Keratinocyte (primary cell): Measurements from ENCODE around the gene EIF6. TPM values are rescaled to one million over a fixed set of nuclear protein-coding genes. Genes with fewer than 3 reads are reported as not detected.

Experiments used
- DNase-seq: peaks from one replicate; pipeline ENCODE4 v3.0.0-alpha.2; 2011; ENCODE audit warnings: low read depth, missing footprints, low spot score
- FAIRE-seq: peaks from 2 replicates; lab custom pipeline; 2011; peaks lifted over from hg19 to GRCh38; lab: Jason Lieb, UNC
- H2AFZ ChIP-seq: 2 replicates; pipeline ENCODE4 v1.6.0; 2012; ENCODE audit warnings: low read length, control low read depth, inconsistent platforms; ENCODE audit not compliant: control insufficient read depth
- H3K27ac ChIP-seq: 2 replicates; pipeline ENCODE4 v1.5.1; 2011; ENCODE audit warnings: low read length; ENCODE audit not compliant: control insufficient read depth, insufficient read depth
- H3K27me3 ChIP-seq: 3 replicates; pipeline ENCODE4 v1.6.0; 2011; ENCODE audit warnings: low read length; ENCODE audit not compliant: control insufficient read depth, insufficient read depth; ENCODE audit errors: extremely low read depth
- H3K36me3 ChIP-seq, 2 experiments: 2 replicates in 1 of 2; 3 replicates in 1 of 2; pipeline ENCODE4 v1.5.1; 2011; ENCODE audit warnings: low read length in 2 of 2, mild to moderate bottlenecking in 1 of 2; ENCODE audit not compliant: control insufficient read depth in 2 of 2, insufficient read depth in 2 of 2; ENCODE audit errors: extremely low read depth in 1 of 2
- H3K4me1 ChIP-seq: 3 replicates; pipeline ENCODE4 v1.5.1; 2011; ENCODE audit warnings: low read length; ENCODE audit not compliant: control insufficient read depth, insufficient read depth; ENCODE audit errors: extremely low read depth
- H3K4me2 ChIP-seq: 3 replicates; pipeline ENCODE4 v1.6.0; 2011; ENCODE audit warnings: low read depth, low read length; ENCODE audit not compliant: control insufficient read depth, insufficient read depth; ENCODE audit errors: extremely low read depth
- H3K4me3 ChIP-seq, 3 experiments: fragments of 200-600 bp in 1 of 3; sonication (generic) in 1 of 3; 2 replicates in 2 of 3; 3 replicates in 1 of 3; pipeline ENCODE4 v1.5.1; 2011 to 2016; ENCODE audit warnings: low read length in 3 of 3, mild to moderate bottlenecking in 3 of 3, control low read depth in 2 of 3, inconsistent platforms in 1 of 3, low read depth in 1 of 3, mixed read lengths in 1 of 3, mixed run types in 1 of 3, moderate library complexity in 1 of 3; ENCODE audit not compliant: control insufficient read depth in 2 of 3, insufficient read depth in 2 of 3; ENCODE audit errors: extremely low read depth in 1 of 3
- H3K79me2 ChIP-seq: 2 replicates; pipeline ENCODE4 v1.6.0; 2012; ENCODE audit warnings: low read length; ENCODE audit not compliant: control insufficient read depth, insufficient read depth
- H3K9ac ChIP-seq: 3 replicates; pipeline ENCODE4 v1.6.0; 2011; ENCODE audit warnings: low read length; ENCODE audit not compliant: control insufficient read depth, insufficient read depth; ENCODE audit errors: extremely low read depth
- H3K9me1 ChIP-seq: 3 replicates; pipeline ENCODE4 v1.6.0; 2011; ENCODE audit warnings: low read length; ENCODE audit not compliant: control insufficient read depth, insufficient read depth; ENCODE audit errors: extremely low read depth
- H3K9me3 ChIP-seq: 2 replicates; pipeline ENCODE4 v1.5.1; 2012; ENCODE audit warnings: low read depth, low read length; ENCODE audit not compliant: control insufficient read depth
- H4K20me1 ChIP-seq: 3 replicates; pipeline ENCODE4 v1.6.0; 2011; ENCODE audit warnings: low read length; ENCODE audit not compliant: control insufficient read depth, insufficient read depth; ENCODE audit errors: extremely low read depth
- EZH2 ChIP-seq: IDR thresholded peaks from one replicate; pipeline ENCODE4 v1.6.1; 2012; ENCODE audit warnings: inconsistent platforms, mild to moderate bottlenecking, low read length, moderate library complexity
- dilution Hi-C: fragments of 300-500 bp; cut with MboI; formaldehyde crosslinking; loops from one replicate; pipeline ENCODE4 v1.7.0; 2020; ENCODE audit warnings: low sequenced_read_pairs; ENCODE audit not compliant: extremely low pct_ligation_motif_present
- polyA plus RNA-seq, 5 experiments: library from polyadenylated mRNA; depleted of rRNA in 3 of 5; stranded (reverse) in 3 of 5; stranded (forward) in 1 of 5; unstranded in 1 of 5; fragments of >200 nt; gene quantifications; 1 replicate in 1 of 5; 2 replicates in 3 of 5; 3 replicates in 1 of 5; pipeline versions ENCODE4 v1.2.1 to v1.2.3, GENCODE V29; 2011 to 2012; ENCODE audit warnings: missing spikeins in 2 of 5, low read depth in 1 of 5, low replicate concordance in 1 of 5
- TF ChIP-seq, protein P1 (sequence below), 3 experiments: IDR thresholded peaks in 1 of 3; conservative IDR thresholded peaks in 1 of 3; optimal IDR thresholded peaks in 1 of 3; 2 replicates in 2 of 3; 3 replicates in 1 of 3; pipeline versions ENCODE3 to v1.5.1; 2011; ENCODE audit warnings: low read length in 3 of 3, mild to moderate bottlenecking in 3 of 3, moderate library complexity in 2 of 3, control low read depth in 1 of 3, inconsistent platforms in 1 of 3; ENCODE audit not compliant: insufficient read depth in 2 of 3; ENCODE audit errors: extremely low read depth in 1 of 3

Gene EIF6
- polyA plus RNA-seq, 1 donor (not counting 4 experiments of a cell fraction or from before 2014, with no cell fraction given): 206 TPM

DNA sequence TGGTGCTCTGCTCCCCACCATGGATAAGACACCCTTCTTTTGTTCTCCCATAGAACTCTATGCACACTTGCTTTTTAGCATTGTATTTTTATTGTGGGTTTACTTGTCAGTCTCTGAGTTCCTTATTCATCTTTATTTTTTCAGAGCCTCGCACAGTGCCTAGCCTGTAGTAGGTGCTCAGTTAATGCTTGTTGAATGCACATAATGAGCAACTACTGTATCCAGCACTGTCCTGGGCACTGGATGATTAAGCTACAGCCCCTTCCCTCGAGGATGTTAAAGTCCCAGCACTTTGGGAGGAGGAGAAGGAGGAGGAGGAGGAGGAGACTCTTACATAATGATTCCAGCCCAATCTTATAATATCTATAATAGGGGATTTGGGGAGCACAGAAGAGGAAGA lies 41.3 kb downstream of the EIF6 start:
- Histone ChIP-seq H3K4me3 (no peak overlapping the region), H3K27me3 (peaks cover 10% of the 10 kb centered on the region), H2AFZ (no peak overlapping the region), H3K36me3 (no peaks in the 10 kb centered on the region), H3K4me1 (no peaks in the 10 kb centered on the region), H3K4me2 (no peak overlapping the region), H3K9me1 (no peaks in the 10 kb centered on the region), H3K27ac (no peak overlapping the region), H3K9me3 (no peaks in the 10 kb centered on the region), H3K79me2 (no peaks in the 10 kb centered on the region), H3K9ac (no peak overlapping the region), H4K20me1 (no peaks in the 10 kb centered on the region)
- DNase-seq (no peak), FAIRE-seq (no peak)
- TF ChIP-seq, protein P1, sequence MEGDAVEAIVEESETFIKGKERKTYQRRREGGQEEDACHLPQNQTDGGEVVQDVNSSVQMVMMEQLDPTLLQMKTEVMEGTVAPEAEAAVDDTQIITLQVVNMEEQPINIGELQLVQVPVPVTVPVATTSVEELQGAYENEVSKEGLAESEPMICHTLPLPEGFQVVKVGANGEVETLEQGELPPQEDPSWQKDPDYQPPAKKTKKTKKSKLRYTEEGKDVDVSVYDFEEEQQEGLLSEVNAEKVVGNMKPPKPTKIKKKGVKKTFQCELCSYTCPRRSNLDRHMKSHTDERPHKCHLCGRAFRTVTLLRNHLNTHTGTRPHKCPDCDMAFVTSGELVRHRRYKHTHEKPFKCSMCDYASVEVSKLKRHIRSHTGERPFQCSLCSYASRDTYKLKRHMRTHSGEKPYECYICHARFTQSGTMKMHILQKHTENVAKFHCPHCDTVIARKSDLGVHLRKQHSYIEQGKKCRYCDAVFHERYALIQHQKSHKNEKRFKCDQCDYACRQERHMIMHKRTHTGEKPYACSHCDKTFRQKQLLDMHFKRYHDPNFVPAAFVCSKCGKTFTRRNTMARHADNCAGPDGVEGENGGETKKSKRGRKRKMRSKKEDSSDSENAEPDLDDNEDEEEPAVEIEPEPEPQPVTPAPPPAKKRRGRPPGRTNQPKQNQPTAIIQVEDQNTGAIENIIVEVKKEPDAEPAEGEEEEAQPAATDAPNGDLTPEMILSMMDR (optimal IDR thresholded peaks at IDR 0.05 in 1 of 3, IDR thresholded peaks at IDR 0.05 in 1 of 3, conservative IDR thresholded peaks at IDR 0.05 in 1 of 3; ENCODE audit: extremely low read depth in 1 of 3, insufficient read depth in 2 of 3, low read length in 3 of 3): no peak
- no peak for TF ChIP-seq EZH2
- dilution Hi-C loops: no loop called here

DNA sequence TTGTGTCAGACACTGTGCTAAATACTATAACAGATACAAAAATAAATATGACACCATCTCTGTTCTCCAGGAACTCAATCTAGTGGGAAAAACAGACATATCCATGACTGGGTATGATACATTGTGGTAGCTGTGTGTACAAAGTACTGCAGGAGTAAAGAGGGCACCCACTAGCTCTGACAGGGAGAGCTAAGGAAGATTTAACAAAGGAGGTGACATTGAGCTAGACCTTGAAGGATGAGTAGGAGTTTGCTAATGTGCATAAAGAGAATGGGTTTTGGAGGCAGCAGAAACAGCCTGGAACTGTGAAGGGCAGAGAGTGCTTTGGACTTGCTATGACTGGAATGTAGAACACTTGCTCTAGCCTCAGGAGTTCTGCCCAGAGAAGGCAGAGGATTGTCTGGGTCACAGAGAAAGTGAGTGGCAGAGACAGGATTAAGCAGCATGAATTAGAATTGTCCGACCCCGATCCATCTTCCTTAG lies 43.7 kb downstream of the EIF6 start:
- Histone ChIP-seq H3K9me3 (no peaks in the 10 kb centered on the region), H3K9ac (no peak overlapping the region), H2AFZ (no peak overlapping the region), H3K27ac (no peak overlapping the region), H3K79me2 (no peaks in the 10 kb centered on the region), H3K36me3 (no peaks in the 10 kb centered on the region), H3K4me1 (no peaks in the 10 kb centered on the region), H3K9me1 (no peaks in the 10 kb centered on the region), H3K27me3 (peaks cover 10% of the 10 kb centered on the region), H3K4me3 (no peak overlapping the region), H4K20me1 (no peaks in the 10 kb centered on the region), H3K4me2 (no peak overlapping the region)
- dilution Hi-C loops: no loop called here
- no peak for DNase-seq
- TF ChIP-seq EZH2: no peak
- TF ChIP-seq, protein P1 (optimal IDR thresholded peaks at IDR 0.05 in 1 of 3, IDR thresholded peaks at IDR 0.05 in 1 of 3, conservative IDR thresholded peaks at IDR 0.05 in 1 of 3; ENCODE audit: extremely low read depth in 1 of 3, insufficient read depth in 2 of 3, low read length in 3 of 3): no peak
- FAIRE-seq: no peak
